Mucosa of descending colon (tissue), 3 donors: Measurements from ENCODE around the gene CCP110. TPM values are rescaled to one million over a fixed set of nuclear protein-coding genes. Genes with fewer than 3 reads are reported as not detected.

ENCODE experiments used
- ATAC-seq: fragments of 200-7000 bp; cut with Tn5 transposase; one replicate; pipeline ENCODE4 v1.9.1; 2020; ENCODE audit warnings: mild to moderate bottlenecking, moderate library complexity
- DNase-seq, 3 donors: peaks; one replicate each; pipeline ENCODE4 v3.0.0-alpha.2; 2020
- H3K36me3 ChIP-seq: fragments of 200-600 bp; one replicate; pipeline ENCODE4 v1.8.0; 2021; ENCODE audit warnings: low read depth, mild to moderate bottlenecking
- H3K4me1 ChIP-seq: fragments of 200-600 bp; one replicate; pipeline ENCODE4 v1.8.0; 2021; ENCODE audit warnings: low read depth, mild to moderate bottlenecking
- H3K4me3 ChIP-seq: fragments of 200-600 bp; one replicate; pipeline ENCODE4 v1.8.0; 2021; ENCODE audit warnings: mild to moderate bottlenecking
- H3K9me3 ChIP-seq: fragments of 200-600 bp; one replicate; pipeline ENCODE4 v1.8.0; 2021; ENCODE audit warnings: mild to moderate bottlenecking
- CTCF ChIP-seq: fragments of 200-600 bp; IDR thresholded peaks from one replicate; pipeline ENCODE4 v1.8.0; 2022; ENCODE audit warnings: antibody characterized with exemption, mild to moderate bottlenecking
- intact Hi-C, 2 donors: fragments of 100-400 bp; cut with DNase I in 1 of 2; cut with micrococcal nuclease in 1 of 2; formaldehyde crosslinking; loops; one replicate each; pipeline versions ENCODE4 v1.11.0 to v1.11.1; 2022; cut with DNase I, micrococcal nuclease
- total RNA-seq, 3 donors: library from RNA; stranded (reverse); fragmentation: NEBNext Ultra II Directional in 2 of 3; extraction: Animal tissue kit (Norgen Biotek cat#: 25700) in 2 of 3; gene quantifications; one replicate each; pipeline versions ENCODE4 v1.2.1 to v1.2.4, GENCODE V29; 2021 to 2023
- donor health status: DM: no; HTN: no; CAD: no; lungs with moderate emphysema.
- donor health status: DM: no; HTN: no; CAD: no.
- donor health status: DM: no; HTN: yes; CAD: no.

Gene CCP110
- total RNA-seq, 3 donors from 2014 or later, result 9.0 to 22.5 (median 9.6) TPM

- no peaks in the 10 kb centered on the region for H3K36me3 ChIP-seq
- peaks cover 11% of the 10 kb centered on the region for H3K4me1 ChIP-seq
- DNase-seq (peak; percentile 98 to 99 (median 99)), ATAC-seq (peak; percentile 99)
- peak within 1 kb of the TSS; percentile 65 for H3K4me3 ChIP-seq
- TF ChIP-seq CTCF, result peak; percentile 76
- H3K9me3 ChIP-seq, result no peaks in the 10 kb centered on the region
- intact Hi-C loops, result loop anchor here (5.0 kb wide), 1 partner anchor 332 kb away; no protein-coding TSS in a partner anchor
Observed at GRCh38 chr16:19555186-19555937, 31.6 kb downstream of the CCP110 start, which contains the start of gene VPS35L. Gene VPS35L (plus strand): TSS chr16:19555703. CDS start chr16:19555730, 27 bp downstream.

- Histone ChIP-seq H3K9me3 (no peaks in the 10 kb centered on the region), H3K4me1 (peaks cover 11% of the 10 kb centered on the region), H3K4me3 (peak overlapping the region; percentile 65), H3K36me3 (no peaks in the 10 kb centered on the region)
- no peak for DNase-seq
- intact Hi-C loops, result loop anchor here (5.0 kb wide), 1 partner anchor 331 kb away; no protein-coding TSS in a partner anchor
- ATAC-seq, result no peak
- TF ChIP-seq CTCF, result no peak
Observed at GRCh38 chr16:19555938-19556771, 32.4 kb downstream of the CCP110 start.

- Histone ChIP-seq H3K36me3 (no peaks in the 10 kb centered on the region), H3K9me3 (no peaks in the 10 kb centered on the region), H3K4me3 (no peak overlapping the region), H3K4me1 (peaks cover 11% of the 10 kb centered on the region)
- TF ChIP-seq CTCF, result peak; percentile 15
- intact Hi-C loops, result loop anchor here (5.0 kb wide), 1 partner anchor 328 kb away; no protein-coding TSS in a partner anchor
- ATAC-seq, result no peak
- DNase-seq, result peak in 1 of 3 donors; percentile 66
Observed at GRCh38 chr16:19559242-19559910, 35.6 kb downstream of the CCP110 start.

GRCh38 chr16:19560078-19560477 is 36.3 kb downstream of the CCP110 start:
- intact Hi-C loops, result no loop called here
- no peak for TF ChIP-seq CTCF
- no peak for ATAC-seq

GRCh38 chr16:19563377-19563776 is 39.6 kb downstream of the CCP110 start:
- Histone ChIP-seq H3K9me3 (no peaks in the 10 kb centered on the region), H3K4me1 (no peaks in the 10 kb centered on the region), H3K4me3 (no peak overlapping the region), H3K36me3 (no peaks in the 10 kb centered on the region)
- no peak for TF ChIP-seq CTCF
- ATAC-seq (no peak), DNase-seq (no peak)
- intact Hi-C loops, result no loop called here

More at GRCh38 chr16:19560078-19560477, 36.3 kb downstream of the CCP110 start:
- Histone ChIP-seq H3K36me3 (no peaks in the 10 kb centered on the region), H3K4me1 (peaks cover 8% of the 10 kb centered on the region), H3K4me3 (no peak overlapping the region), H3K9me3 (no peaks in the 10 kb centered on the region)
- DNase-seq, result no peak
